ENCODE results near the gene RMND5A.

DNA sequence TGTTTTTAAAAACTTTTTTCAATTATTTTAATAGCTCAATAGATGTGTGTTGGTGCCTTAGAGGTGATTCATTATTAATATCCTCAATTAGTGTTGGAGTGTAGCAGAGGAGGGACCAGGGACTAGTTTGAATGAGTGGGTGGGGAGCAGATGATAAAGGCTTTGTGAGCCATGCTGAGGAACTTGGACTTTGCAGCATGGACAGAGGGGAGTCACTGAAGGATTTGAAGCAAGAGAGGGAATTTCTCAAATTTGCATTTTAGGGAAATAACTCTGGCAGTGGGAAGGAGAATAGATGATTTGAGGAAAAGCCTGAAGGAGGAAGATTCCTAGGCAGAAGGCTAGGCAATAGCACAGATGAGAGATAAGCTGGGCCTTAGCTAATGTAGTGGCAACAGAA lies 42.3 kb upstream of the RMND5A start:
- no peak for TF ChIP-seq POLR2A (IDR thresholded peaks at IDR 0.05)
- no peak for TF ChIP-seq CTCF (IDR thresholded peaks at IDR 0.05)
